GM21367 (cell line): ENCODE data around the gene HSD17B14.
"Not testable (repeated sequence)": the region's sequence is repeated elsewhere in the genome, so short reads cannot be mapped to it uniquely, and the experiment has no call there.

Experiments
- ATAC-seq: cut with Tn5 transposase; IDR thresholded peaks from one replicate; pipeline ENCODE4 v1.9.1; 2021; ENCODE audit not compliant: unreplicated experiment

The HSD17B14 gene

GRCh38 chr19:48799358-48800300 lies 36.7 kb downstream of the HSD17B14 start:
- ATAC-seq: no peak

DNA sequence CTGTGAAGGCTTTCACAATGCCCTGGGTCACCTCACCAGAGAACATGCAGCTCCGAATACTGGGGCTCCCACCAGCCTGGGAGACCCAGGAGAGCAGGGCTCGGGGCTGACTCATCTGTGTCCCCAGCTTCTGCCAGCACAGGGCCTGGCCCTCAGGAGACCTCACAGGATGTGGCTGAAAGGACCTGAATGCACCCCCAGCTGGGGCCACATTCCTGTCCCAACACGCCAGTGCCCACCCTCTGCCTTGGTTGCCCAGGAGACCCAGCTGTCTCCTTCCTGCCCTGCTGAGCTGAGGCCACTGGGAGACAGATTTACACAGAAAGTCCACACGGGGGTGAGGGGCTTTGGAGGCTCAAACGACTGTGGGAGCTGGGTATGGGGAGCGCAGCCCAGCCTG lies 37.4 kb downstream of the HSD17B14 start:
- no peak for ATAC-seq

DNA sequence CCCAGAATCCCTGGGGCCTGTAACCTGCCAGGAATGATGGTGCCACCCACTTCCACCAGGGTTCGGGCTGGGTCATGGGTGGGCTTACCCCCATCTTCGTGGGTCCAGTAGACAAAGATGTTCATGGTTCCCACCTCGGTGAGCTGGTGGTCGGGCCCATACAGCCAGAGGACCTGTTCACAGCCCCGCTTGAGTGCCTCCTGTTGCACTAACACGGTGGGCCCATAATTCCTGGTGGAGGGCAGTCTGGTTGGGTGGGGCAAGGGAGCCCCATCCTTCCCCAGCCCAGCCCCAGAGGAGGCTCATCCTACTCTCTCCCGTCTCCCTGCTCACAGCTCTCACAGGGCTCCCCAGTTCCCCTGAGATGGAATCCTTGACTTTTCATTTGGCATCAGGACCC lies 39.2 kb downstream of the HSD17B14 start:
- no peak for ATAC-seq

- ATAC-seq: no peak
These were observed 39.8 kb downstream of the HSD17B14 start for GRCh38 chr19:48796298-48797083.

DNA sequence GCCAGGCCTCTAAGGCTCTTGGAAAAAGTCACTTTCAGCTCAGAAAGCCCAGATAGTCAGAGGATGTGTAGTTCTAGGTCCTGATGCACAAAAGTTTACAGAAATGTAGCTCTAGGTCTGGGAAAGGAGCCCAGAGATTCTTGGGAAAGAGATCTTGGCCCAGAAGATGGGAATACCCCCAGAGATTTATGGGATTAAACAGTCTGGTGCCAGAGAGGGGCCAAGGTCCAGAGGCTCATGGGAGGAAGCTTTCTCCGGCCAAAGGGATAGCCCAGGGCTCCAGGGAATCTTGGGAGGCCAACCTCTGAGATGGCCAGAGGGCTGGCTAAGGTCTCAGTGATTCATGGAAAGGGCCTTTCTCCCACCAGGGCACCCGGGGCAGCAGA lies 40.6 kb downstream of the HSD17B14 start:
- ATAC-seq: no peak

- ATAC-seq: peak; percentile 76
These were observed 41.1 kb downstream of the HSD17B14 start for GRCh38 chr19:48795055-48795684.

DNA sequence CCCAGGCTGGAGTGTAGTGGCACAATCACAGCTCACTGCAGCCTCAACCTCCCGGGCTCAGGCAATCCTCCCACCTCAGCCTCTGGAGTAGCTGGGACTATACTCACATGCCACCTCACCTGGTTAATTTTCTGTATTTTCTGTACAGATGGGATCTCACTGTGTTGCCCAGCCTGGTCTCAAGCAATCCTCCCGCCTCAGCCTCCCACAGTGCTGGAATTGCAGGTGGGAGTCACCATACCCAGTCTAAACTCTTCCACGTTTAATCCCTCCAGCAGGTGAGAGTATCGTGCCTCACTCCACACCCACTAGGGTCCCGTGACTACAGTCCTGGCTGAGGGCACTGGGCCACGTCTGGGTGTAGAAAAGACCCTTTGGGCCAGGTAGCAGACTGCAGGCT lies 42.0 kb downstream of the HSD17B14 start:
- no peak for ATAC-seq

DNA sequence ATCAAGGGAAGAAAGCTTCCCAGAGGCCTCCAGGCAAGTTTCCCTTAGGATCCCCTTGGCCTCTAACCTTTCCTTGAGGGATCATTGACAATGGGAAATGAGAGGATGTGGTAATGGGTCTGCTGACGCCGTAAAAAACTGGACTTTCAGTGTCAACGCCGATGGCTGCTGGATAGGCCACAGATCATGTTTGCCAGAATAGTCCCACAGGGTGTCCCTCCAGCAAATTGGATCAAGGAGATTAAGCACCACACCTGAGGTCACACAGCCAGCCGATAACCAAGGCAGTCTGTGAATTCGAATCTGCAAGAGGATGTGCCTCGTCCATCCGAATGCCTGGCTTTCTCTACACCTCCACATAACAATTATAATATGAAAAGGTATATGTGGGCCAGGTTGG lies 43.0 kb downstream of the HSD17B14 start:
- ATAC-seq: no peak

DNA sequence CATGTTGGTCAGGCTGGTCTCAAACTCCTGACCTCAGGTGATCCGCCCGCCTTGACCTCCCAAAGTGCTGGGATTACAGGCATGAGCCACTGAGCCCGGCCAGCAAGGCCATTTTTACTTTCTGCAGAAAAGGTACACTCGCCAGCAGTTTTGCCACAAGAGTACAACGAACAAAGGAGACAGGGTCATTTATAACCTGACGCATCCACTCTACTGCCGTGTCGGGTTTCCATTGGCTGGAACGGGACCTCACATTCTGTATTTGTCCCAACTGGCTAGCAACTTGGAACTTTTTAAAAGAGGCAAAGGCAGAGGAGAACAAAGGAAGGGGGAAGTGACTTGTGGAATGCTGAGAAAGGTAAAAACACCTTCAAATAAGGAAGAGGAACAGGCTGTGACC lies 49.0 kb downstream of the HSD17B14 start:
- not testable (repeated sequence) for ATAC-seq

- ATAC-seq: not testable (repeated sequence)
These were observed 49.9 kb downstream of the HSD17B14 start for GRCh38 chr19:48786422-48786821.

DNA sequence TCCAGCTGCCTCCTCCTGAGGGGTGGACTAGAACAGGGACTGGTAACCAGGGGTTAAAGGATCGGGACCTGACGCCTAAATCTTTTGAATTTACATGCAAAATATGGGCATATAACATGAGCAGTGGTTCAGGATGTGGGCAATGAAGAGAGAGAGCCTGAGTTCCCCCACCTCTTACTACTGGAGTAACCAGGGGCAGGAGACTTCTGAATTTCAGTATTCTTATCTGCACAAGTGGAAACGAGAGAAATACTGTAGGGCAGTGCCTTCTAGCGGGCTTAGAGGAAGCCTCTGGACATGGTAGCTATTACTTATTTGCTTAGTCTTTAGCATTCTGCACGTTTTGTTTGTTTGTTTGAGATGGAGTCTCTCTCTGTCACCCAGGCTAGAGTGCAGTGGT lies 51.8 kb downstream of the HSD17B14 start:
- no peak for ATAC-seq

GRCh38 chr19:48780631-48781391 lies 55.5 kb downstream of the HSD17B14 start:
- no peak for ATAC-seq

GRCh38 chr19:48779636-48780035 lies 56.7 kb downstream of the HSD17B14 start:
- ATAC-seq: no peak

DNA sequence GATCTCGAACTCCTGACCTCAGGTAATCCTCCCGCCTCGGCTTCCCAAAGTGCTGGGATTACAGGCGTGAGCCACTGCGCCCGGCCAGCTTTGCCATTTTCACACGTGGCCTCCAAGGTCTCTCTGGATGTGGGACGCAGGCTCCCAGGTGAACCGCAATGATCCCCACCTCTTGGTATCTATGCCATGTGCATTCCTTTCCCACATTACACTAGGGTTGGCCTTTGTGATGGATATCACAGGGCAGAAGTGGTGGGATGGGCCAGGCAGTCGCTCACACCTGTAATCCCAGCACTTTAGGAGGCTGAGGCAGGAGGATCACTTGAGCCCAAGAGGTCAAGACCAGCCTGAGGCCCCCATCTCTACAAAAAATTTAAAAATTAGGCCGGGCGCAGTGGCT lies 58.6 kb downstream of the HSD17B14 start:
- ATAC-seq: no peak

DNA sequence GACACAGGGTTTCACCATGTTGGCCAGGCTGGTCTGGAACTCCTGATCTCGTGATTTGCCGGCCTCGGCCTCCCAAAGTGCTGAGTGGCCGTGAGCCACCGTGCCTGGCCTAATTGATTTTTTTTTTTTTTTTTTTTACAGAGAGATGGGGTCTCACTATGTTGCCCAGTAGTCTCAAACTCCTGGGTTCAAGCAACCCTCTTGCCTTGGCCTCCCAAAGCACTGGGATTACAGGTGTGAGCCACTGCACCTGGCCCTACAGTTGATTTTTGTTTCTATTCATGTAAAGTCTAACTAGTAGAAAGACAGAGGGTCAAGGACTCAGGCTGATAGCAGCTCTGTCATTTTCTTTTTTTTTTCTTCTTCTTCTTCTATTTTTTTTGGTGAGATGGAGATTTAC lies 59.2 kb downstream of the HSD17B14 start:
- ATAC-seq: no peak

GRCh38 chr19:48772503-48772953 lies 63.8 kb downstream of the HSD17B14 start:
- ATAC-seq: no peak

DNA sequence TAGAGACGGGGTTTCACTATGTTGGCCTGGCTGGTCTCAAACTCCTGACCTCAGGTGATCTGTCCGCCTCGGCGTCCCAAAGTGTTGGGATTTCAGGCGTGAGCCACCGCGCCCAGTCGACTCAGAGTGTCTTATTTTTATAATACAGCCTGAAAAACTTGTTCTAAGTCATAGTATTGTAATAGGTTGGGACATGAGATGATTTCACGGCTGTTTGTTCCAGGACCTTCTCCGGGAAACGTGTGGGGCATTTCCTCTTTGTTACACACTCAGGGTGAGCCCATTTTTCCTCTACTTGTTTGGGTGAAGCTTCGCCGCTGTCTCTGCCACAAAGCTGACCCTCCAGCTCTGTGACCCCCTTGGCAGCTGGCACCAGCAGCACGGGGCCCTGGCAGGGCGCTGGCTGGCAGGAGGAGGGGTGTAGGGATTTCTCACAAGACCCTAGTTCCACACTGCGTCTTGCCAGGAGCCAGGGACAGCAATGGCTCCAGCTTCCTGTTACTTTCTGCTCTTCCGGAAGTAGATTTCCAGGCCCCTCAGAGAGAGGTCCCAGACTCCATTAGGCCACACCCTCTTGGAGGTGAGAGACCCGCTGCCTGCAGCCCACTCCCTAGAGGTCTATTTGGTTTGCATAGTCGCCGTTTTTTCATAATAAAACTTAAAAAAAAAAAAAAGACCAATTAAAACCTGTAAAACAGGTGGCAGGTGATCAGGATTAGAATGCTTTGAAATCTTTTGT lies 65.4 kb downstream of the HSD17B14 start:
- no peak for ATAC-seq

- ATAC-seq: no peak
These were observed 66.0 kb downstream of the HSD17B14 start for GRCh38 chr19:48770266-48770665.

DNA sequence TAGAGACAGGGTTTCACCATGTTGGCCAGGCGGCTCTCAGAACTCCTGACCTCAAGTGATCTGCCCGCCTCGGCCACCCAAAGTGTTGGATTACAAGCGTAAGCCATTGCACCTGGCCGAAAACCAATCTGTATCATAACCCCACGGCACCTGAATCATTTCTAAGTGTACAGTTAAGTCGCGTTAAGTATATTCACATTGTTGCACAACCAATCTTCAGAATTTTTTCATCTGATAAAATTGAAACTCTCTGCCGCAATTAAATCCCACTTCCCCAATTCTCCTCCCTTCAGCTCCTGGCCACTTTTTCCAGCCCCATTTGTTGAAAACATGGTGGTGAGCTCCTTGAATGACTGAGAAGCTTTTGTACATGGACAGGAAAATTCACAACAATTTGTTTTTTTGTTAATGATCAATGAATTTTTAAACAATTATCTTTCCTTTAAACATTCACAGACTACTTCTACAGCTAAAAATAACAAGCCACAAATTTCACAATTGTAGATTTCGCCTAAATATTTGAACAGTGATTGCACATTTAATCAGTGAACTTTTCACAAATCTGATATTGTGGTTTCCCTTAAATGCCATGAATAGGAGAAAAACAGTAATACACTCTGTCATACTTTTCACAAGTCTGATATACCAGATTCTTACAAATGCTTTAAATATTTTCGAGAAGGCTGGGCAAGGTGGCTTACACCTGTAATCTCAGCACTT lies 67.1 kb downstream of the HSD17B14 start:
- no peak for ATAC-seq
